GM18867 (cell line): ENCODE results near the gene RGS8.

Source experiments
- ATAC-seq: cut with Tn5 transposase; IDR thresholded peaks from one replicate; pipeline ENCODE4 v1.9.1; 2021; ENCODE audit warnings: mild to moderate bottlenecking, moderate library complexity; ENCODE audit not compliant: unreplicated experiment

Gene RGS8

GRCh38 chr1:182684116-182684828 lies at the start of gene RGS8:
TSS of gene RGS8 (minus strand) at chr1:182684587. CDS start at chr1:182669649, 14,938 bp downstream.
- ATAC-seq: no peak

- ATAC-seq: no peak
Measured at GRCh38 chr1:182731852-182732575, 47.6 kb upstream of the RGS8 start.

- ATAC-seq: no peak
Measured at GRCh38 chr1:182726912-182727311, 42.5 kb upstream of the RGS8 start.

GRCh38 chr1:182725259-182726255 lies 41.2 kb upstream of the RGS8 start:
- no peak for ATAC-seq

GRCh38 chr1:182724215-182724614 lies 39.8 kb upstream of the RGS8 start:
- ATAC-seq: no peak

- no peak for ATAC-seq
Measured at GRCh38 chr1:182723200-182723599, 38.8 kb upstream of the RGS8 start.

GRCh38 chr1:182721525-182721924 lies 37.1 kb upstream of the RGS8 start:
- ATAC-seq: no peak

- ATAC-seq: no peak
Measured at GRCh38 chr1:182720463-182720862, 36.1 kb upstream of the RGS8 start.

- ATAC-seq: no peak
Measured at GRCh38 chr1:182719553-182719952, 35.2 kb upstream of the RGS8 start.

- no peak for ATAC-seq
Measured at GRCh38 chr1:182718311-182718710, 33.9 kb upstream of the RGS8 start.

GRCh38 chr1:182716740-182717720 lies 32.6 kb upstream of the RGS8 start:
- peak; percentile 69 for ATAC-seq

GRCh38 chr1:182715531-182715930 lies 31.1 kb upstream of the RGS8 start:
- ATAC-seq: no peak

GRCh38 chr1:182714546-182714945 lies 30.2 kb upstream of the RGS8 start:
- ATAC-seq: no peak

- ATAC-seq: no peak
Measured at GRCh38 chr1:182713939-182714338, 29.6 kb upstream of the RGS8 start.

GRCh38 chr1:182713492-182713891 lies 29.1 kb upstream of the RGS8 start:
- ATAC-seq: no peak

- no peak for ATAC-seq
Measured at GRCh38 chr1:182709855-182710254, 25.5 kb upstream of the RGS8 start.

GRCh38 chr1:182709225-182709764 lies 24.9 kb upstream of the RGS8 start:
- ATAC-seq: no peak

GRCh38 chr1:182707122-182707521 lies 22.7 kb upstream of the RGS8 start:
- no peak for ATAC-seq

- ATAC-seq: no peak
Measured at GRCh38 chr1:182704677-182705076, 20.3 kb upstream of the RGS8 start.

GRCh38 chr1:182703539-182703938 lies 19.2 kb upstream of the RGS8 start:
- ATAC-seq: no peak
